GM12865 (cell line): ENCODE measurements around the gene TOMM6.

Source experiments
- DNase-seq: peaks from one replicate; pipeline ENCODE4 v3.0.0; 2010; ENCODE audit warnings: low read depth
- H3K4me3 ChIP-seq: 2 replicates; pipeline ENCODE4 v1.5.1; 2011; ENCODE audit warnings: mild to moderate bottlenecking, low read depth, low read length, control low read depth
- CTCF ChIP-seq: IDR thresholded peaks from 2 replicates; pipeline ENCODE4 v1.5.1; 2011; ENCODE audit warnings: low read length, control low read depth, low read depth, inconsistent platforms; ENCODE audit not compliant: insufficient read depth; ENCODE audit errors: missing control alignments

Gene TOMM6

DNA sequence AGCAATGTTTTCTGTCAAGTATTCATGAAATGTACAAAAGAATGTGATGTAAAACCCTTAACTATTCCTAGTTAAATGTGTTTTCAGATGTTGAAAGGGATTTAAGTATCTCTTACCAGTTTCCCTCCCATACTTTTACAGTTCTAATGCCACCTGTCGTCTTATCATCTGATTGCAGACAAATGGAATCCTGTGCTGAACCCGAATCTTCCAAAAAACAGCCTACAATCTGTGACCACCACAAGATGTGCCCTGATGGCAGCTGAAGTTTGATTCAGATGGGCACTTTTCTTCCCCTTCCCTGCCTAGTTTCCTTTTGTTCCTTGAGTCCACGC, 1.9 kb downstream of the TOMM6 start:
- H3K4me3 ChIP-seq, result no peak overlapping the region
- no peak for TF ChIP-seq CTCF
- DNase-seq, result no peak

DNA sequence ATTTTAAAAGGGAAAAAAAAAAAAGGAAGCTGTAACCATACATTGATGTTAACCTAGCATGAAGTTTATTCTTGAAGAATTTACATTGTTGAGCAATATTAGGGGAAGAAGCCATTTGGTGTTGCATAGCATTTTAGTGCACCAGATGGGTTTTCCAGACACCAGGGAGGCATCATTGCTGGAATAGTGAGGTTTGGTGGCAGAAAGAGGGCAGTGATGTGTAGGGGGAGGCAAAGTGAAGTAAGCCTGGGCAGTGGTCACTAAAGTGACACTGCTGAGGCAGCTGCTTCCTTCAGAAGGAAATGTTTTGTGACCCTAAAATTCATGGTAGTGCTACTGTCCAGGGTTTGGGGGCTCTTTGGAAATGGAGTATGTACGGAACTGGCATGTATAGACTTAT, 2.6 kb downstream of the TOMM6 start:
- H3K4me3 ChIP-seq, result no peak overlapping the region
- DNase-seq, result no peak
- TF ChIP-seq CTCF, result no peak

DNA sequence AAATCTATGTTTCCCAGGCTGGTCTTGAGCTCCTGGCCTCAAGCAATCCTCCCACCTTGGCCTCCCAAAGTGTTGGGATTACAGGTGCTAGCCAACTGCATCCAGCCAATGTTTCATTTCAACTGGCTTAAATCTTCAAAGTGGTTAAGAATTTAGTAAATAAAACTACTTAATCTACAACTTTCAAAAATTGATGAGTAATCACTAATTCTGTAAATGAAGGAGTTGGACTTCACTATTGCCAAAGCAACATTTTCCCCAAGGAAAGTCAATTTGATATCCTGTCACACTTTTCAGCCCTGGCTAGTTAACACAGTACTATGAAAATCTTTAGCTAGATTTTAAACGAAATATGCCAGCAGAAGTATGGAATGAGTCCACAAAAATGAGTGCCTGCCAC, 3.8 kb downstream of the TOMM6 start:
- no peak overlapping the region for H3K4me3 ChIP-seq
- DNase-seq, result no peak
- no peak for TF ChIP-seq CTCF

DNA sequence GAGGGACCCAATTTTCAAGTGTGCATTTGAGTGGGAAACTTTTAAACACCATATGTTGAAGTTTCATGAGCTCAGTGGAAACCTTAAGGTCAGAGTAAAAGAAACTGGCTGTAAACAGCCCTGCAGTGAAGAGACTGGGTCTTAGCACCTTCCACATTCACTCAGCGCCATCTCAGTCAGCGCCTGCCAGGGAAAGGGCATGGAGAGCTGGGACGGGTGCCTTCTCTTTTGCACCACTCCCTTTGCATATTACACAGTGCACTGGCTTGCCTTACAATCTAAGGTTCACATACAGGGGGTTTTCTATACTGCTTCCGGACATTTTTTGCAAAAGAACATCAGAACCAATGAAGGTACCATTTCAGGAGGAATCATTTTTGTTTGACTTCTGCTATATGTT, 4.5 kb downstream of the TOMM6 start:
- H3K4me3 ChIP-seq, result no peak overlapping the region
- no peak for DNase-seq
- no peak for TF ChIP-seq CTCF

DNA sequence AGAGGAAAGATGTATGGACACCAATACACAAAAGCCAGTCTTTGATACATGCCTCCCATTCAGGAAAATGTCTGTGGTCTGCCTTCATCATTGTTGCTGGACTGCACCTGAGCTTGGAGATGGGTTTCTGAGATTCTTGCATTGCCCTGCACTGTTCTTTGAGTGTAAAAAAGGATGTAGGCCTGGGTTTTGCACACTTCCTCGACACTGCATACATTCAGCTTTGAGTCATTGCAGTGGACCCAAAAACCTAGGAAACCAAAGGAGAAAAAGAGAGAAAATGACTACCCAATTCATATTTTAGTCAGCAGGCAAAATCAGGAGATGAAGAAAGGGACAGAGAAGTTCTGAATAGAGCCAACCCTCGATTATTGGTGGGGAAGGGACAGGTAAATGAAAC, 9.0 kb downstream of the TOMM6 start:
- no peak for TF ChIP-seq CTCF
- no peak overlapping the region for H3K4me3 ChIP-seq
- DNase-seq, result no peak

- no peak overlapping the region for H3K4me3 ChIP-seq
- DNase-seq, result no peak
- no peak for TF ChIP-seq CTCF
Observed at GRCh38 chr6:41798901-41799558, 11.5 kb downstream of the TOMM6 start.

DNA sequence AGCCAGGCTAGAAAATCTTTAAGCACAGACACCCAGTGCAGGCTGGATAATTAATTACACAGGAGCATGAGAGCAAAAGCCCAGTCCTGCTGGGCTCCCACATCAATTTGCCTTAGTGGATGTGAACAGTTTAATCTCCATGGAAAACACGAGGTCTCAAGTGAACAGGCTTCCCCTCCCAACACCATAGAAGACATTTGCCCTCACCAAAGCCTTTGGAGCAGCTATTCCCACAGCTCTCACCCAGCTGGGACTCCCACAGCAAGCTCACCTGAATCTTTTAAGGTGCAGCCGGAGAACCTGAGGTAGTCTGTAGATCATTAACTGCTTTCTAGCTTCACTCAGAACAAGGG, 12.0 kb downstream of the TOMM6 start:
- no peak for TF ChIP-seq CTCF
- H3K4me3 ChIP-seq, result no peak overlapping the region
- DNase-seq, result no peak
